DND-41 (cell line): ENCODE measurements around the gene NSF.

ENCODE experiments used
- EZH2 ChIP-seq: IDR thresholded peaks from 3 replicates; pipeline ENCODE4 v1.6.1; 2012; ENCODE audit warnings: borderline replicate concordance, low read depth, mild to moderate bottlenecking, moderate library complexity, low read length, inconsistent platforms; ENCODE audit not compliant: severe bottlenecking
- TF ChIP-seq, protein P1 (sequence below): IDR thresholded peaks from 2 replicates; pipeline ENCODE4 v1.5.1; 2012; ENCODE audit warnings: borderline replicate concordance, low read length, moderate library complexity, mild to moderate bottlenecking; ENCODE audit not compliant: poor library complexity, severe bottlenecking; ENCODE audit errors: extremely low read depth

DNA sequence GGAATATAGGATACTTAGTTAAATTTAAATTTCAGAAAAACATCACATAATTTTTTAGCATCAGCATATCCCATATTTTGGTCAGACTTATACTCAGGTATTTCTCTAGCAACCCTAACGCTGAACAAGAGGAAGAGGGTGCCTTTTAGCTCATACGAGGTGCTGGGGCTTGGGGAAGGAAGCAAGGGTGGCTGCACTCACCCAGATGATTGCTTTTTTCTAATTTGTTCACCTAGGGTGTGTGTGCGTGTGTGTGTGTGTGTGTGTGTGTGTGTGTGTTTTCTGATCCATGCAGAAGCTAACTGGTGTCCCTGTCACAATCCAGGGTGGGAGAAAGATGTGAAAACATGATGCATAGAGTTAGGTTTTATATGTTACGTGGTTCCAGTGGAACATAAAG lies 146.9 kb downstream of the NSF start:
- TF ChIP-seq, protein P1, sequence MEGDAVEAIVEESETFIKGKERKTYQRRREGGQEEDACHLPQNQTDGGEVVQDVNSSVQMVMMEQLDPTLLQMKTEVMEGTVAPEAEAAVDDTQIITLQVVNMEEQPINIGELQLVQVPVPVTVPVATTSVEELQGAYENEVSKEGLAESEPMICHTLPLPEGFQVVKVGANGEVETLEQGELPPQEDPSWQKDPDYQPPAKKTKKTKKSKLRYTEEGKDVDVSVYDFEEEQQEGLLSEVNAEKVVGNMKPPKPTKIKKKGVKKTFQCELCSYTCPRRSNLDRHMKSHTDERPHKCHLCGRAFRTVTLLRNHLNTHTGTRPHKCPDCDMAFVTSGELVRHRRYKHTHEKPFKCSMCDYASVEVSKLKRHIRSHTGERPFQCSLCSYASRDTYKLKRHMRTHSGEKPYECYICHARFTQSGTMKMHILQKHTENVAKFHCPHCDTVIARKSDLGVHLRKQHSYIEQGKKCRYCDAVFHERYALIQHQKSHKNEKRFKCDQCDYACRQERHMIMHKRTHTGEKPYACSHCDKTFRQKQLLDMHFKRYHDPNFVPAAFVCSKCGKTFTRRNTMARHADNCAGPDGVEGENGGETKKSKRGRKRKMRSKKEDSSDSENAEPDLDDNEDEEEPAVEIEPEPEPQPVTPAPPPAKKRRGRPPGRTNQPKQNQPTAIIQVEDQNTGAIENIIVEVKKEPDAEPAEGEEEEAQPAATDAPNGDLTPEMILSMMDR, result no peak
- no peak for TF ChIP-seq EZH2
